ENCODE measurements around the gene SCLT1. TPM values are rescaled to one million over a fixed set of nuclear protein-coding genes. Genes with fewer than 3 reads are reported as not detected.

The SCLT1 gene
- total and polyA plus RNA-seq, 2 of the 13 experiments (the other 11 are each of a cell fraction or from before 2014, with no cell fraction given): 1.5 to 8.7 TPM

- TF ChIP-seq MAX (IDR thresholded peaks at IDR 0.05) (no peak), ZNF576 (CRISPR knock-in tag; IDR thresholded peaks at IDR 0.05) (no peak), ZNF547 (CRISPR knock-in tag; IDR thresholded peaks at IDR 0.05) (no peak), DBP (CRISPR knock-in tag; IDR thresholded peaks at IDR 0.05; ENCODE audit: not compliant biosample characterization) (no peak), NR1H2 (CRISPR knock-in tag; IDR thresholded peaks at IDR 0.05; ENCODE audit: borderline replicate concordance, low read depth) (no peak), HMG20A (CRISPR knock-in tag; IDR thresholded peaks at IDR 0.05; ENCODE audit: borderline replicate concordance) (no peak), CERS6 (CRISPR knock-in tag; IDR thresholded peaks at IDR 0.05) (no peak), CEBPB (IDR thresholded peaks at IDR 0.05; ENCODE audit: borderline replicate concordance, low read depth, low read length) (no peak), SRSF1 (optimal IDR thresholded peaks at IDR 0.05; ENCODE audit: low read depth, low read length) (no peak)
Observed at GRCh38 chr4:128861856-128862518, 231.4 kb downstream of the SCLT1 start (continued).

Data from HepG2 (cell line).